Loucy (cell line): ENCODE measurements around the gene SV2A.

Experiments
- EZH2phosphoT487 ChIP-seq: fragments of 200-600 bp; IDR thresholded peaks from 2 replicates; pipeline ENCODE4 v1.6.1; 2018; ENCODE audit warnings: antibody characterized with exemption, mild to moderate bottlenecking, moderate library complexity, borderline replicate concordance
- TF ChIP-seq, protein P1 (sequence below): fragments of 200-600 bp; sonication (generic); conservative IDR thresholded peaks from 2 replicates; pipeline ENCODE4 v1.5.1; 2014; ENCODE audit warnings: mild to moderate bottlenecking, antibody characterized with exemption, low read length

DNA sequence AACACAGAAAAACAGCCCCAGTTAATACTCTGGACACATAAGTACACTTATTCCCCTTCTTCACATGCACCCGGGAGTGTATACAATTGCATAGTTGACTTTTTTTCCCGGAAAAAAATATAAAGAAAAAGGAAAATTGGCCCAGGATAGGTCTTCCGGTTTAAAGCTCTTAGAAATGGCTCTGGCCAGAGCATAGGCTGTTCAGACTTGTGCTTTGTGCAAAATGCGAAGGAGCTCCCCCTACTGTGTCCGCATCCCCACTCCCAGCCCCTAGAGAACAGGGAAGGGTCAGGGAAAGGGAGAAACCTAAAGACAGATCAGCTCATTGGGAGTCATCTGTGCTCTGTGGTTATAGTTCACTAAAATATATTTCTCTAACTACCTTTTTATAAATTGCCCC, 24.6 kb upstream of the SV2A start:
- TF ChIP-seq, protein P1, sequence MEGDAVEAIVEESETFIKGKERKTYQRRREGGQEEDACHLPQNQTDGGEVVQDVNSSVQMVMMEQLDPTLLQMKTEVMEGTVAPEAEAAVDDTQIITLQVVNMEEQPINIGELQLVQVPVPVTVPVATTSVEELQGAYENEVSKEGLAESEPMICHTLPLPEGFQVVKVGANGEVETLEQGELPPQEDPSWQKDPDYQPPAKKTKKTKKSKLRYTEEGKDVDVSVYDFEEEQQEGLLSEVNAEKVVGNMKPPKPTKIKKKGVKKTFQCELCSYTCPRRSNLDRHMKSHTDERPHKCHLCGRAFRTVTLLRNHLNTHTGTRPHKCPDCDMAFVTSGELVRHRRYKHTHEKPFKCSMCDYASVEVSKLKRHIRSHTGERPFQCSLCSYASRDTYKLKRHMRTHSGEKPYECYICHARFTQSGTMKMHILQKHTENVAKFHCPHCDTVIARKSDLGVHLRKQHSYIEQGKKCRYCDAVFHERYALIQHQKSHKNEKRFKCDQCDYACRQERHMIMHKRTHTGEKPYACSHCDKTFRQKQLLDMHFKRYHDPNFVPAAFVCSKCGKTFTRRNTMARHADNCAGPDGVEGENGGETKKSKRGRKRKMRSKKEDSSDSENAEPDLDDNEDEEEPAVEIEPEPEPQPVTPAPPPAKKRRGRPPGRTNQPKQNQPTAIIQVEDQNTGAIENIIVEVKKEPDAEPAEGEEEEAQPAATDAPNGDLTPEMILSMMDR = no peak; the same call in 1 of the 2 replicates
- no peak for TF ChIP-seq EZH2phosphoT487
